IMR-90 (cell line): Measurements from ENCODE around the gene PTGR1. TPM values are rescaled to one million over a fixed set of nuclear protein-coding genes. Genes with fewer than 3 reads are reported as not detected.

Source experiments
- ATAC-seq: fragments of 200-7000 bp; cut with Tn5 transposase; 2 replicates; pipeline ENCODE4 v1.9.1; 2020; ENCODE audit warnings: low read depth, mild to moderate bottlenecking, moderate library complexity
- BruUV-seq: library from RNA; stranded (reverse); fragments of 400-500 nt; replicated peaks from 2 replicates; lab custom pipeline; 2021; lab: Mats Ljungman, UMichigan
- CTCF ChIA-PET: fragments of 300-600 bp; formaldehyde crosslinking; extraction: SDS; loops from one replicate; lab custom pipeline; 2021; ENCODE audit warnings: antibody characterized with exemption; lab: Yijun Ruan, JAX
- POLR2A ChIA-PET: fragments of 300-600 bp; sonication (Branson Sonifier 250); formaldehyde crosslinking; loops from one replicate; lab custom pipeline; 2022; ENCODE audit warnings: antibody characterized with exemption; ENCODE audit not compliant: unreplicated experiment; lab: Charles Lee
- DNase-seq: peaks from one replicate; pipeline ENCODE4 v3.0.0; 2013
- H2AFZ ChIP-seq: replicated peaks from 2 replicates; pipeline ENCODE3; 2013; ENCODE audit warnings: low read length, mild to moderate bottlenecking; ENCODE audit not compliant: poor library complexity
- H2AK5ac ChIP-seq: 2 replicates; pipeline ENCODE4 v1.6.1; 2013; ENCODE audit warnings: low read depth, low read length, inconsistent platforms
- H2AK9ac ChIP-seq: replicated peaks from 2 replicates; pipeline ENCODE3; 2013; ENCODE audit warnings: mild to moderate bottlenecking, low read depth, low read length, moderate library complexity; ENCODE audit not compliant: poor library complexity
- H2BK120ac ChIP-seq: 2 replicates; pipeline ENCODE4 v1.6.1; 2013; ENCODE audit warnings: low read depth, low read length, inconsistent platforms
- H2BK15ac ChIP-seq: 3 replicates; pipeline ENCODE4 v1.6.1; 2013; ENCODE audit warnings: low read depth, low read length, inconsistent platforms
- H2BK20ac ChIP-seq: 2 replicates; pipeline ENCODE4 v1.6.1; 2013; ENCODE audit warnings: low read depth, mild to moderate bottlenecking, inconsistent platforms, low read length, moderate library complexity
- H2BK5ac ChIP-seq: 2 replicates; pipeline ENCODE4 v1.6.1; 2013; ENCODE audit warnings: mild to moderate bottlenecking, low read depth, low read length, inconsistent platforms; ENCODE audit not compliant: poor library complexity, severe bottlenecking
- H3K14ac ChIP-seq: replicated peaks from 2 replicates; pipeline ENCODE4 v1.6.1; 2013; ENCODE audit warnings: low read depth, low read length, inconsistent platforms
- H3K18ac ChIP-seq: 2 replicates; pipeline ENCODE4 v1.6.1; 2013; ENCODE audit warnings: low read depth, low read length, control low read depth
- H3K23ac ChIP-seq: 2 replicates; pipeline ENCODE4 v1.6.1; 2013; ENCODE audit warnings: low read depth, low read length, inconsistent platforms
- H3K27ac ChIP-seq: 2 replicates; pipeline ENCODE4 v1.5.1; 2013; ENCODE audit warnings: mild to moderate bottlenecking, control low read depth, low read length; ENCODE audit not compliant: insufficient read depth
- H3K27me3 ChIP-seq: 2 replicates; pipeline ENCODE4 v1.6.1; 2013; ENCODE audit warnings: low read length; ENCODE audit not compliant: control insufficient read depth, insufficient read depth
- H3K36me3 ChIP-seq: 2 replicates; pipeline ENCODE4 v1.6.1; 2013; ENCODE audit warnings: low read length, mixed read lengths; ENCODE audit not compliant: control insufficient read depth, insufficient read depth
- H3K4ac ChIP-seq: 2 replicates; pipeline ENCODE4 v1.6.1; 2013; ENCODE audit warnings: low read depth, low read length, inconsistent platforms
- H3K4me1 ChIP-seq: 2 replicates; pipeline ENCODE4 v1.6.1; 2013; ENCODE audit warnings: low read length, mixed read lengths; ENCODE audit not compliant: control insufficient read depth, insufficient read depth
- H3K4me2 ChIP-seq: 2 replicates; pipeline ENCODE4 v1.6.1; 2013; ENCODE audit warnings: low read depth, mild to moderate bottlenecking, control low read depth, low read length, moderate library complexity
- H3K4me3 ChIP-seq: 2 replicates; pipeline ENCODE4 v1.5.1; 2013; ENCODE audit warnings: low read depth, mild to moderate bottlenecking, control low read depth, low read length, moderate library complexity; ENCODE audit not compliant: insufficient read depth
- H3K56ac ChIP-seq: 2 replicates; pipeline ENCODE4 v1.6.1; 2013; ENCODE audit warnings: low read length, inconsistent platforms; ENCODE audit not compliant: insufficient read depth; ENCODE audit errors: extremely low read depth
- H3K79me1 ChIP-seq, 2 experiments: 2 replicates each; pipeline ENCODE4 v1.6.1; 2013; ENCODE audit warnings: low read length in 2 of 2, inconsistent platforms in 1 of 2, low read depth in 1 of 2
- H3K9ac ChIP-seq: 2 replicates; pipeline ENCODE4 v1.6.1; 2013; ENCODE audit warnings: low read depth, low read length, control low read depth
- H3K9me1 ChIP-seq: 2 replicates; pipeline ENCODE4 v1.6.1; 2013; ENCODE audit warnings: low read length, inconsistent platforms; ENCODE audit not compliant: insufficient read depth
- H3K9me3 ChIP-seq: 2 replicates; pipeline ENCODE4 v1.6.1; 2013; ENCODE audit warnings: low read length; ENCODE audit not compliant: control insufficient read depth, insufficient read depth
- H4K20me1 ChIP-seq: 2 replicates; pipeline ENCODE4 v1.6.1; 2013; ENCODE audit warnings: low read length, inconsistent platforms; ENCODE audit not compliant: insufficient read depth
- H4K5ac ChIP-seq: 2 replicates; pipeline ENCODE4 v1.6.1; 2013; ENCODE audit warnings: mild to moderate bottlenecking, low read depth, low read length, control low read depth
- H4K8ac ChIP-seq, 2 experiments: 2 replicates each; pipeline ENCODE4 v1.6.1; 2013; ENCODE audit warnings: low read depth in 2 of 2, low read length in 2 of 2, control low read depth in 1 of 2, inconsistent platforms in 1 of 2
- H4K91ac ChIP-seq: 2 replicates; pipeline ENCODE4 v1.6.1; 2013; ENCODE audit warnings: low read depth, low read length, inconsistent platforms; ENCODE audit not compliant: insufficient read depth
- BHLHE40 ChIP-seq: fragments of 150-350 bp; IDR thresholded peaks from 2 replicates; pipeline ENCODE4 v1.6.1; 2016; ENCODE audit warnings: mild to moderate bottlenecking, low read depth, low read length
- CEBPB ChIP-seq: IDR thresholded peaks from 2 replicates; pipeline ENCODE4 v1.6.1; 2012; ENCODE audit warnings: low read depth, low read length, improper control_type of control experiment
- CHD1 ChIP-seq: IDR thresholded peaks from 2 replicates; pipeline ENCODE4 v1.6.1; 2012; ENCODE audit warnings: low read depth, low read length, improper control_type of control experiment
- CTCF ChIP-seq: conservative IDR thresholded peaks from 2 replicates; pipeline ENCODE4 v1.5.1; 2012; ENCODE audit warnings: mild to moderate bottlenecking, low read depth, low read length, improper control_type of control experiment
- ELK1 ChIP-seq: fragments of 150-350 bp; IDR thresholded peaks from 2 replicates; pipeline ENCODE4 v1.6.1; 2016; ENCODE audit warnings: low read depth, mild to moderate bottlenecking, low read length, moderate library complexity, borderline replicate concordance
- FOS ChIP-seq: fragments of 150-350 bp; IDR thresholded peaks from 2 replicates; pipeline ENCODE4 v1.6.1; 2016; ENCODE audit warnings: low read depth, low read length
- MAFK ChIP-seq: IDR thresholded peaks from 2 replicates; pipeline ENCODE4 v1.6.1; 2012; ENCODE audit warnings: low read depth, low read length, improper control_type of control experiment
- MAZ ChIP-seq: IDR thresholded peaks from 2 replicates; pipeline ENCODE4 v1.6.1; 2012; ENCODE audit warnings: low read depth, mild to moderate bottlenecking, low read length, improper control_type of control experiment, moderate library complexity, borderline replicate concordance
- MXI1 ChIP-seq: IDR thresholded peaks from 2 replicates; pipeline ENCODE4 v1.6.1; 2012; ENCODE audit warnings: low read depth, mild to moderate bottlenecking, low read length, moderate library complexity, borderline replicate concordance
- NFE2L2 ChIP-seq: fragments of 150-350 bp; IDR thresholded peaks from 2 replicates; pipeline ENCODE4 v1.6.1; 2016; ENCODE audit warnings: low read depth, mild to moderate bottlenecking, low read length
- POLR2A ChIP-seq: IDR thresholded peaks from 2 replicates; pipeline ENCODE4 v1.6.1; 2012; ENCODE audit warnings: mild to moderate bottlenecking, low read depth, low read length
- RAD21 ChIP-seq: IDR thresholded peaks from 2 replicates; pipeline ENCODE4 v1.6.1; 2012; ENCODE audit warnings: low read length, improper control_type of control experiment
- RCOR1 ChIP-seq: IDR thresholded peaks from 2 replicates; pipeline ENCODE4 v1.6.1; 2012; ENCODE audit warnings: mild to moderate bottlenecking, low read length, improper control_type of control experiment; ENCODE audit not compliant: insufficient replicate concordance
- RFX5 ChIP-seq: IDR thresholded peaks from 2 replicates; pipeline ENCODE4 v1.8.0; 2012; ENCODE audit warnings: low read depth, mild to moderate bottlenecking, low read length, moderate library complexity
- SMC3 ChIP-seq: fragments of 150-350 bp; IDR thresholded peaks from 2 replicates; pipeline ENCODE4 v1.6.1; 2016; ENCODE audit warnings: low read depth, mild to moderate bottlenecking, antibody characterized with exemption, low read length, moderate library complexity
- USF2 ChIP-seq: fragments of 150-350 bp; IDR thresholded peaks from 2 replicates; pipeline ENCODE4 v1.6.1; 2017; ENCODE audit warnings: mild to moderate bottlenecking, antibody characterized with exemption, low read length, low read depth
- WGBS, 2 experiments: methylation state at CpG; one replicate each; pipeline versions ENCODE4 v1.1.5 to v1.1.7; 2013; ENCODE audit warnings: missing lambda C conversion rate in 2 of 2; ENCODE audit not compliant: insufficient read length in 1 of 2; ENCODE audit errors: extremely low coverage in 2 of 2; 5-methylcytosine and 5-hydroxymethylcytosine counted together
- dilution Hi-C: fragments of 300-500 bp; cut with HindIII; formaldehyde crosslinking; loops from one replicate; pipeline ENCODE4 v1.14.3; 2018; ENCODE audit warnings: low sequenced_read_pairs; ENCODE audit not compliant: unreplicated experiment
- in situ Hi-C: fragments of 300-500 bp; cut with MboI; formaldehyde crosslinking; loops from 3 replicates; pipeline ENCODE4 v1.14.3; 2019; ENCODE audit warnings: low sequenced_read_pairs, inconsistent platforms, mixed read lengths
- intact Hi-C: fragments of 100-400 bp; cut with micrococcal nuclease; formaldehyde crosslinking; loops from 2 replicates; pipeline ENCODE4 v1.10.0; 2022
- polyA plus RNA-seq, 3 experiments: library from polyadenylated mRNA; depleted of rRNA; stranded (reverse); fragments of >200 nt; gene quantifications; 2 replicates each; pipeline ENCODE4 v1.2.3, GENCODE V29; 2012; ENCODE audit warnings: low replicate concordance in 1 of 3
- total RNA-seq: library from RNA; depleted of rRNA; stranded (reverse); fragments of >200 nt; gene quantifications from 2 replicates; pipeline ENCODE4 v1.2.3, GENCODE V29; 2012

Gene PTGR1
- total and polyA plus RNA-seq, 2 of the 4 experiments (the other 2 are of a cell fraction) = 45.9 to 72.7 TPM

GRCh38 chr9:111645806-111646205, 46.4 kb upstream of the PTGR1 start:
- TF ChIP-seq MAZ (no peak), POLR2A (no peak), USF2 (no peak), ELK1 (no peak), CEBPB (no peak), RFX5 (no peak), FOS (no peak), MAFK (no peak), RAD21 (no peak), NFE2L2 (no peak), BHLHE40 (no peak), SMC3 (no peak), CTCF (no peak), MXI1 (no peak), RCOR1 (no peak), CHD1 (no peak)
- in situ Hi-C loops (no loop called here), dilution Hi-C loops (no loop called here), intact Hi-C loops (no loop called here)
- POLR2A ChIA-PET = no interaction called here
- Histone ChIP-seq H2BK15ac (no peak overlapping the region), H3K36me3 (peaks cover 22% of the 10 kb centered on the region), H4K91ac (no peak overlapping the region), H3K9ac (no peak overlapping the region), H4K20me1 (peaks cover 6% of the 10 kb centered on the region; the same call in 1 of the 2 replicates), H3K9me1 (peaks cover 3% of the 10 kb centered on the region; the same call in 1 of the 2 replicates), H3K23ac (no peak overlapping the region), H3K4me2 (no peak overlapping the region), H2BK20ac (no peak overlapping the region), H3K9me3 (no peaks in the 10 kb centered on the region), H4K5ac (no peak overlapping the region), H3K79me1 (peaks cover 24 to 50% of the 10 kb centered on the region in 2 experiments), H3K27ac (no peak overlapping the region), H3K18ac (no peak overlapping the region), H3K14ac (no peak overlapping the region), H3K4ac (no peak overlapping the region), H3K4me3 (no peak overlapping the region), H2BK5ac (no peak overlapping the region), H2BK120ac (no peak overlapping the region), H3K56ac (no peak overlapping the region), H2AK5ac (no peak overlapping the region), H4K8ac (no peak overlapping the region), H2AK9ac (no peak overlapping the region), H3K4me1 (no peaks in the 10 kb centered on the region), H3K27me3 (no peaks in the 10 kb centered on the region), H2AFZ (no peak overlapping the region)
- BruUV-seq = no TSS peak
- no CpG with 5 or more reads among the region's 1 CpG for WGBS, 2 experiments
- ATAC-seq (no peak), DNase-seq (peak; percentile 36)
- CTCF ChIA-PET = no interaction called here
